K562 (cell line): ENCODE data around the gene MYBPC3. TPM values are rescaled to one million over a fixed set of nuclear protein-coding genes. Genes with fewer than 3 reads are reported as not detected.

Source experiments
- CBX5 ChIP-seq: IDR thresholded peaks from 2 replicates; pipeline ENCODE4 v1.6.1; 2014; ENCODE audit warnings: low read depth, borderline replicate concordance
- CCAR2 ChIP-seq: fragments of 200-400 bp; formaldehyde crosslinking; IDR thresholded peaks from 2 replicates; pipeline ENCODE4 v1.6.1; 2017; ENCODE audit warnings: mild to moderate bottlenecking, low read depth, low read length
- ELF1 ChIP-seq: fragments of 200-800 bp; sonication (Bioruptor generic); IDR thresholded peaks from 2 replicates; pipeline ENCODE4 v1.6.1; 2016; ENCODE audit warnings: missing genetic modification characterization, missing compliant biosample characterization
- ESRRA ChIP-seq: fragments of 450-650 bp; IDR thresholded peaks from 2 replicates; pipeline ENCODE4 v1.6.1; 2014; ENCODE audit warnings: low read depth, mild to moderate bottlenecking, moderate library complexity, borderline replicate concordance
- FIP1L1 ChIP-seq: fragments of 200-400 bp; formaldehyde crosslinking; IDR thresholded peaks from 2 replicates; pipeline ENCODE4 v1.6.1; 2018; ENCODE audit warnings: mild to moderate bottlenecking, low read depth, low read length; ENCODE audit not compliant: poor library complexity, severe bottlenecking
- FOSL1 ChIP-seq: fragments of 200-800 bp; sonication (Bioruptor generic); conservative IDR thresholded peaks from 2 replicates; pipeline ENCODE4 v1.6.1; 2016; ENCODE audit warnings: missing genetic modification characterization, missing compliant biosample characterization
- KLF16 ChIP-seq: IDR thresholded peaks from 2 replicates; pipeline ENCODE4 v1.6.1; 2016; ENCODE audit warnings: antibody characterized with exemption
- RCOR1 ChIP-seq, 2 experiments: IDR thresholded peaks; 2 replicates each; pipeline ENCODE4 v1.6.1; 2012; ENCODE audit warnings: low read depth in 2 of 2, low read length in 2 of 2, borderline replicate concordance in 1 of 2, improper control_type of control experiment in 1 of 2
- SMARCC2 ChIP-seq: fragments of 450-650 bp; IDR thresholded peaks from 2 replicates; pipeline ENCODE4 v1.6.1; 2017; ENCODE audit warnings: antibody characterized with exemption, moderate library complexity, mild to moderate bottlenecking, low read depth
- TEAD4 ChIP-seq, 2 experiments: sonication (generic) in 1 of 2; formaldehyde crosslinking in 1 of 2; IDR thresholded peaks; 2 replicates each; pipeline versions ENCODE4 v1.6.1 to v1.8.0; 2012 to 2022; ENCODE audit warnings: borderline replicate concordance in 1 of 2, inconsistent platforms in 1 of 2, low read length in 1 of 2, mild to moderate bottlenecking in 1 of 2, missing genetic modification reagents in 1 of 2
- ZNF384 ChIP-seq: IDR thresholded peaks from 2 replicates; pipeline ENCODE4 v1.6.1; 2012; ENCODE audit warnings: low read depth, low read length, improper control_type of control experiment
- ZNF408 ChIP-seq: fragments of 250-450 bp; sonication (Bioruptor Pico); IDR thresholded peaks from 2 replicates; pipeline ENCODE4 v1.4.0; 2020; ENCODE audit warnings: low read depth, mild to moderate bottlenecking, moderate library complexity
- ZNF507 ChIP-seq: conservative IDR thresholded peaks from 2 replicates; pipeline ENCODE4 v1.6.1; 2017; ENCODE audit warnings: missing genetic modification characterization, missing compliant biosample characterization
- polyA plus RNA-seq, 8 experiments: library from polyadenylated mRNA; depleted of rRNA in 4 of 8; stranded (reverse) in 5 of 8; unstranded in 3 of 8; fragments of >200 nt; fragmentation: Nextera tagmentation in 2 of 8; fragmentation: Illumina TruSeq in 1 of 8; extraction: Ambion mirVana in 2 of 8; extraction: Trizol in 1 of 8; gene quantifications; 2 replicates each; pipeline versions ENCODE4 v1.2.1 to v1.2.3, GENCODE V29; 2011 to 2014; ENCODE audit warnings: inconsistent platforms in 1 of 8, missing spikeins in 1 of 8
- total RNA-seq, 7 experiments: library from RNA; depleted of rRNA in 6 of 7; stranded (reverse); fragments of >200 nt in 6 of 7; fragmentation: Illumina TruSeq in 2 of 7; extraction: Trizol in 2 of 7; gene quantifications; 2 replicates each; pipeline versions ENCODE4 v1.2.1 to v1.2.3, GENCODE V29; 2011 to 2021; ENCODE audit warnings: low replicate concordance in 1 of 7
- TF ChIP-seq, protein P1 (sequence below): fragments of 450-650 bp; formaldehyde crosslinking; IDR thresholded peaks from 2 replicates; pipeline ENCODE4 v1.4.0; 2020; ENCODE audit warnings: mild to moderate bottlenecking, moderate library complexity
- TF ChIP-seq, protein P2 (sequence below): fragments of 450-650 bp; IDR thresholded peaks from 2 replicates; pipeline ENCODE4 v1.6.1; 2017; ENCODE audit warnings: antibody characterized with exemption, mild to moderate bottlenecking
- TF ChIP-seq, protein P3 (sequence below): fragments of 450-650 bp; formaldehyde crosslinking; IDR thresholded peaks from 2 replicates; pipeline ENCODE4 v1.4.0; 2020; ENCODE audit warnings: mild to moderate bottlenecking, moderate library complexity
- TF ChIP-seq, protein P4 (sequence below): IDR thresholded peaks from 2 replicates; pipeline ENCODE4 v1.6.1; 2011; ENCODE audit warnings: borderline replicate concordance, low read depth, mild to moderate bottlenecking, moderate library complexity, low read length; ENCODE audit not compliant: insufficient read depth, poor library complexity, severe bottlenecking

The MYBPC3 gene
- total and polyA plus RNA-seq, 9 of the 15 experiments (the other 6 are each of a cell fraction or from before 2014, with no cell fraction given) = 0.01 TPM; not detected in 8

DNA sequence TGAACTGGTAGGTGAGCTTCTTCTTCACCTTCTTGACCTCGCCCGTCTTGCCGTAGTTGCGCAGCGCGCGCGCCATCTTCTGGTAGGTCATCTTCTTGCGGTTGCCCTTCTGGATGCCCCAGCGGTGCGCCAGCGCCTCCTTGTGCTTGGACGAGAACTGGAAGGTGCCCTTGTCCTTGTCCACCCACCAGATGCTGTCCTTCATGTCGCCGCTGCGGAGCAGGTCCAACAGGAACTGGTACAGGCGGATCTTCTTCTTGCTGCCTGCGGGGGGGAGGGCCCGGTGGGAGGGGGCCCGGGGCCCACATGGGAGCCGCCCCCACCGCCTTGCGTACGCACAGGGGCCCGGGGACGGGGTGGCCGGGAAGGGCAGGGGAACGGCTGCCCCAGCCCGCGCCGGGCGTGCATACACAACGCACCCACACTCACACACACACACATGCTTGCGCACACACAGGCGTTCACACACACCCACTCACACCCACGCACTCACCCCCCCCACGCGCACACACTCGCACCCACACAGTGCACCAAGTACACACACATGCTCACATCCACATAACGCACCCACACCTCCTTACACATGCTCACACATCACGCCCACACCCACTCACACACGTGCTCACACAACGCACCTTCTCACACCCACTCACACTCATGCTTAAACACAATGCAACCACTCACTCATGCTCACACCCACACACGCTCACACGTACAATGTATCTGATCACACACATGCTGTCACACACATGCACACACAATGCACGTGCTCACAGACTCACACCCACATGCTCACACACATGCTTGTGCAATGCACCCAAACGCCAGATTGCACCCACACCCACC is 3.0 kb upstream of the MYBPC3 start (continued):
- TF ChIP-seq, protein P1, sequence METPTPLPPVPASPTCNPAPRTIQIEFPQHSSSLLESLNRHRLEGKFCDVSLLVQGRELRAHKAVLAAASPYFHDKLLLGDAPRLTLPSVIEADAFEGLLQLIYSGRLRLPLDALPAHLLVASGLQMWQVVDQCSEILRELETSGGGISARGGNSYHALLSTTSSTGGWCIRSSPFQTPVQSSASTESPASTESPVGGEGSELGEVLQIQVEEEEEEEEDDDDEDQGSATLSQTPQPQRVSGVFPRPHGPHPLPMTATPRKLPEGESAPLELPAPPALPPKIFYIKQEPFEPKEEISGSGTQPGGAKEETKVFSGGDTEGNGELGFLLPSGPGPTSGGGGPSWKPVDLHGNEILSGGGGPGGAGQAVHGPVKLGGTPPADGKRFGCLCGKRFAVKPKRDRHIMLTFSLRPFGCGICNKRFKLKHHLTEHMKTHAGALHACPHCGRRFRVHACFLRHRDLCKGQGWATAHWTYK (CRISPR knock-in tag) = no peak
- peak; percentile 21; the same call in 1 of the 2 replicates for TF ChIP-seq TEAD4 (IDR thresholded peaks at IDR 0.05; ENCODE audit: low read length)
- no peak for TF ChIP-seq TEAD4 (CRISPR knock-in tag; IDR thresholded peaks at IDR 0.05; ENCODE audit: borderline replicate concordance)
- TF ChIP-seq ZNF408 = no peak
- TF ChIP-seq, protein P2, sequence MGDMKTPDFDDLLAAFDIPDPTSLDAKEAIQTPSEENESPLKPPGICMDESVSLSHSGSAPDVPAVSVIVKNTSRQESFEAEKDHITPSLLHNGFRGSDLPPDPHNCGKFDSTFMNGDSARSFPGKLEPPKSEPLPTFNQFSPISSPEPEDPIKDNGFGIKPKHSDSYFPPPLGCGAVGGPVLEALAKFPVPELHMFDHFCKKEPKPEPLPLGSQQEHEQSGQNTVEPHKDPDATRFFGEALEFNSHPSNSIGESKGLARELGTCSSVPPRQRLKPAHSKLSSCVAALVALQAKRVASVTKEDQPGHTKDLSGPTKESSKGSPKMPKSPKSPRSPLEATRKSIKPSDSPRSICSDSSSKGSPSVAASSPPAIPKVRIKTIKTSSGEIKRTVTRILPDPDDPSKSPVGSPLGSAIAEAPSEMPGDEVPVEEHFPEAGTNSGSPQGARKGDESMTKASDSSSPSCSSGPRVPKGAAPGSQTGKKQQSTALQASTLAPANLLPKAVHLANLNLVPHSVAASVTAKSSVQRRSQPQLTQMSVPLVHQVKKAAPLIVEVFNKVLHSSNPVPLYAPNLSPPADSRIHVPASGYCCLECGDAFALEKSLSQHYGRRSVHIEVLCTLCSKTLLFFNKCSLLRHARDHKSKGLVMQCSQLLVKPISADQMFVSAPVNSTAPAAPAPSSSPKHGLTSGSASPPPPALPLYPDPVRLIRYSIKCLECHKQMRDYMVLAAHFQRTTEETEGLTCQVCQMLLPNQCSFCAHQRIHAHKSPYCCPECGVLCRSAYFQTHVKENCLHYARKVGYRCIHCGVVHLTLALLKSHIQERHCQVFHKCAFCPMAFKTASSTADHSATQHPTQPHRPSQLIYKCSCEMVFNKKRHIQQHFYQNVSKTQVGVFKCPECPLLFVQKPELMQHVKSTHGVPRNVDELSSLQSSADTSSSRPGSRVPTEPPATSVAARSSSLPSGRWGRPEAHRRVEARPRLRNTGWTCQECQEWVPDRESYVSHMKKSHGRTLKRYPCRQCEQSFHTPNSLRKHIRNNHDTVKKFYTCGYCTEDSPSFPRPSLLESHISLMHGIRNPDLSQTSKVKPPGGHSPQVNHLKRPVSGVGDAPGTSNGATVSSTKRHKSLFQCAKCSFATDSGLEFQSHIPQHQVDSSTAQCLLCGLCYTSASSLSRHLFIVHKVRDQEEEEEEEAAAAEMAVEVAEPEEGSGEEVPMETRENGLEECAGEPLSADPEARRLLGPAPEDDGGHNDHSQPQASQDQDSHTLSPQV = no peak
- 0 out of 2 replicates have a peak, but pooled peaks have one; percentile 36 for TF ChIP-seq CBX5
- TF ChIP-seq ESRRA = peak; percentile 99
- TF ChIP-seq FOSL1 = no peak
- no peak for TF ChIP-seq CCAR2
- TF ChIP-seq SMARCC2 = no peak
- TF ChIP-seq, protein P3, sequence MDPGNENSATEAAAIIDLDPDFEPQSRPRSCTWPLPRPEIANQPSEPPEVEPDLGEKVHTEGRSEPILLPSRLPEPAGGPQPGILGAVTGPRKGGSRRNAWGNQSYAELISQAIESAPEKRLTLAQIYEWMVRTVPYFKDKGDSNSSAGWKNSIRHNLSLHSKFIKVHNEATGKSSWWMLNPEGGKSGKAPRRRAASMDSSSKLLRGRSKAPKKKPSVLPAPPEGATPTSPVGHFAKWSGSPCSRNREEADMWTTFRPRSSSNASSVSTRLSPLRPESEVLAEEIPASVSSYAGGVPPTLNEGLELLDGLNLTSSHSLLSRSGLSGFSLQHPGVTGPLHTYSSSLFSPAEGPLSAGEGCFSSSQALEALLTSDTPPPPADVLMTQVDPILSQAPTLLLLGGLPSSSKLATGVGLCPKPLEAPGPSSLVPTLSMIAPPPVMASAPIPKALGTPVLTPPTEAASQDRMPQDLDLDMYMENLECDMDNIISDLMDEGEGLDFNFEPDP (CRISPR knock-in tag) = no peak
- TF ChIP-seq ELF1 (tag) = no peak
- peak; percentile 78 for TF ChIP-seq KLF16
- no peak for TF ChIP-seq ZNF507
- TF ChIP-seq FIP1L1 = peak; percentile 45
- peak; percentile 40 to 83; a peak in 2 of 4 replicates for TF ChIP-seq RCOR1 (IDR thresholded peaks at IDR 0.05; ENCODE audit: borderline replicate concordance in 1 of 2, low read depth in 2 of 2, low read length in 2 of 2)
- TF ChIP-seq ZNF384 = 0 out of 2 replicates have a peak, but pooled peaks have one; percentile 42
- TF ChIP-seq, protein P4, sequence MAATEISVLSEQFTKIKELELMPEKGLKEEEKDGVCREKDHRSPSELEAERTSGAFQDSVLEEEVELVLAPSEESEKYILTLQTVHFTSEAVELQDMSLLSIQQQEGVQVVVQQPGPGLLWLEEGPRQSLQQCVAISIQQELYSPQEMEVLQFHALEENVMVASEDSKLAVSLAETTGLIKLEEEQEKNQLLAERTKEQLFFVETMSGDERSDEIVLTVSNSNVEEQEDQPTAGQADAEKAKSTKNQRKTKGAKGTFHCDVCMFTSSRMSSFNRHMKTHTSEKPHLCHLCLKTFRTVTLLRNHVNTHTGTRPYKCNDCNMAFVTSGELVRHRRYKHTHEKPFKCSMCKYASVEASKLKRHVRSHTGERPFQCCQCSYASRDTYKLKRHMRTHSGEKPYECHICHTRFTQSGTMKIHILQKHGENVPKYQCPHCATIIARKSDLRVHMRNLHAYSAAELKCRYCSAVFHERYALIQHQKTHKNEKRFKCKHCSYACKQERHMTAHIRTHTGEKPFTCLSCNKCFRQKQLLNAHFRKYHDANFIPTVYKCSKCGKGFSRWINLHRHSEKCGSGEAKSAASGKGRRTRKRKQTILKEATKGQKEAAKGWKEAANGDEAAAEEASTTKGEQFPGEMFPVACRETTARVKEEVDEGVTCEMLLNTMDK = peak; percentile 52
